Sigmoid colon (tissue), 4 donors: ENCODE data around the gene IRS2.

Experiments
- EP300 ChIP-seq, 4 donors: sonication (generic); formaldehyde crosslinking; IDR thresholded peaks; one replicate each; pipeline ENCODE4 v1.6.1; 2017; ENCODE audit warnings: antibody characterized with exemption in 4 of 4
- POLR2A ChIP-seq, 2 donors: fragments of 450-650 bp; IDR thresholded peaks; one replicate each; pipeline ENCODE4 v1.6.1; 2016; ENCODE audit warnings: antibody characterized with exemption in 2 of 2, mild to moderate bottlenecking in 2 of 2, moderate library complexity in 2 of 2
- POLR2AphosphoS5 ChIP-seq, 4 donors: sonication (generic); formaldehyde crosslinking; IDR thresholded peaks; one replicate each; pipeline ENCODE4 v1.6.1; 2017; ENCODE audit warnings: antibody characterized with exemption in 4 of 4
- TF ChIP-seq, protein P1 (sequence below), 4 experiments: fragments of 450-650 bp in 3 of 4; fragments of 200-600 bp in 1 of 4; IDR thresholded peaks; one replicate each; pipeline ENCODE4 v1.5.1; 2016 to 2019; ENCODE audit warnings: antibody characterized with exemption in 4 of 4, mild to moderate bottlenecking in 3 of 4, moderate library complexity in 2 of 4

- TF ChIP-seq EP300 (IDR thresholded peaks at IDR 0.05) (no peak), POLR2A (IDR thresholded peaks at IDR 0.05) (no peak), POLR2AphosphoS5 (IDR thresholded peaks at IDR 0.05) (no peak)
- TF ChIP-seq, protein P1, sequence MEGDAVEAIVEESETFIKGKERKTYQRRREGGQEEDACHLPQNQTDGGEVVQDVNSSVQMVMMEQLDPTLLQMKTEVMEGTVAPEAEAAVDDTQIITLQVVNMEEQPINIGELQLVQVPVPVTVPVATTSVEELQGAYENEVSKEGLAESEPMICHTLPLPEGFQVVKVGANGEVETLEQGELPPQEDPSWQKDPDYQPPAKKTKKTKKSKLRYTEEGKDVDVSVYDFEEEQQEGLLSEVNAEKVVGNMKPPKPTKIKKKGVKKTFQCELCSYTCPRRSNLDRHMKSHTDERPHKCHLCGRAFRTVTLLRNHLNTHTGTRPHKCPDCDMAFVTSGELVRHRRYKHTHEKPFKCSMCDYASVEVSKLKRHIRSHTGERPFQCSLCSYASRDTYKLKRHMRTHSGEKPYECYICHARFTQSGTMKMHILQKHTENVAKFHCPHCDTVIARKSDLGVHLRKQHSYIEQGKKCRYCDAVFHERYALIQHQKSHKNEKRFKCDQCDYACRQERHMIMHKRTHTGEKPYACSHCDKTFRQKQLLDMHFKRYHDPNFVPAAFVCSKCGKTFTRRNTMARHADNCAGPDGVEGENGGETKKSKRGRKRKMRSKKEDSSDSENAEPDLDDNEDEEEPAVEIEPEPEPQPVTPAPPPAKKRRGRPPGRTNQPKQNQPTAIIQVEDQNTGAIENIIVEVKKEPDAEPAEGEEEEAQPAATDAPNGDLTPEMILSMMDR (IDR thresholded peaks at IDR 0.05), result no peak
Observed at GRCh38 chr13:109728791-109729731, 57.3 kb downstream of the IRS2 start.
